ENCODE data around the gene CGB8. TPM values are rescaled to one million over a fixed set of nuclear protein-coding genes. Genes with fewer than 3 reads are reported as not detected.

The CGB8 gene
- total and polyA plus RNA-seq, 4 donors = not detected

DNA sequence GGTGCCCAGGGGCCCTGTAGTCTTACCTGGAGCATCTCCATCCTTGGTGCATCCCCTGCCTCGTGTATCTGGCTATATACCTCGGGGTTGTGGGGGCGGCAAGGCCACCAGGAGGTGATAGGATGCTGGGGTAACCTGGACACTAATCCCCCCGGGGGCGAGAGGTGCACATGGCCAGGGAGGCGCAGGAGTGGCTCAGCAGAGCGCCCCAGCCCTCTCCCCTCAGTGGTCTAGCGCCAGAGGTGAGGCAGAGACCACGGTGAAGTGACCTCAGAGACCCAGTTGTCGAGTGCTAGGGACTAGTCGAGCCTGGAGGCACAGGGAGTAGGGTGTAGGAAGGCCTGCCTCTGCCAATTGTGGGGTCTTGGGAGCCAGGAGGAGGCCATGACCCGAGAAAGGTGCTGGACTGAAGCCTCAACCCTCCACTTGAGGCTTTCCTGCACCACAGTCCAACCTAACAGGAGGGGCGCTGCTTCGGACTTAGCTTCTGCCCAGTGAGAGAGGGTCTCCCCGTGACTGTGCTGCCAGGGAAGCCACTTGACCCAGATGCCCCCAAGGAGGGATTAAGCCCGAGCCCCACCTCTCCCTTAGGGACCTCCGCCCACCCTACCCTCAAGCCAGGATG is 31.8 kb downstream of the CGB8 start, which contains the start of gene LHB:
TSS of gene LHB (minus strand) at position 51 of the 625 bp plus-strand sequence. CDS start at position 41, 10 bp downstream.
- no peak within 1 kb of the TSS for H3K9ac ChIP-seq (ENCODE audit: low read depth in 1 of 2, low read length in 2 of 2)
- peaks cover 5 to 22% (median 16%) of the 10 kb centered on the region in 4 donors for H3K4me1 ChIP-seq (ENCODE audit: control insufficient read depth in 4 of 4, insufficient read depth in 4 of 4, low read length in 3 of 4)
- no peak for TF ChIP-seq ZBTB33 (IDR thresholded peaks at IDR 0.05)
- no peak for TF ChIP-seq REST (IDR thresholded peaks at IDR 0.05)
- no peak for TF ChIP-seq FOXA2 (IDR thresholded peaks at IDR 0.05)
- no peak for TF ChIP-seq EGR1 (IDR thresholded peaks at IDR 0.05; ENCODE audit: low read depth in 2 of 2)
- no peak for TF ChIP-seq RAD21 (IDR thresholded peaks at IDR 0.05)
- TF ChIP-seq, protein P1, sequence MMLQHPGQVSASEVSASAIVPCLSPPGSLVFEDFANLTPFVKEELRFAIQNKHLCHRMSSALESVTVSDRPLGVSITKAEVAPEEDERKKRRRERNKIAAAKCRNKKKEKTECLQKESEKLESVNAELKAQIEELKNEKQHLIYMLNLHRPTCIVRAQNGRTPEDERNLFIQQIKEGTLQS (IDR thresholded peaks at IDR 0.05) = no peak
- no peak for TF ChIP-seq FOXA1 (IDR thresholded peaks at IDR 0.05)
- TF ChIP-seq SP1 (IDR thresholded peaks at IDR 0.05) = no peak
- TF ChIP-seq HNF4A (conservative IDR thresholded peaks at IDR 0.05) = no peak
- TF ChIP-seq GABPA (IDR thresholded peaks at IDR 0.05 in 1 of 2, conservative IDR thresholded peaks at IDR 0.05 in 1 of 2) = no peak
- no peak for TF ChIP-seq TAF1 (conservative IDR thresholded peaks at IDR 0.05)
- no peak for TF ChIP-seq MAX (IDR thresholded peaks at IDR 0.05)
- TF ChIP-seq CTCF (IDR thresholded peaks at IDR 0.05; ENCODE audit: low read depth, low read length, missing input control) = no peak
- H3K4me3 ChIP-seq (ENCODE audit: low read depth in 1 of 3, low read length in 3 of 3) = peak within 1 kb of the TSS in 1 of 3 donors; percentile 50
- no peaks in the 10 kb centered on the region for H3K9me3 ChIP-seq (ENCODE audit: control insufficient read depth in 4 of 4, low read length in 3 of 4)
- peaks cover 3 to 19% (median 5%) of the 10 kb centered on the region in 4 donors for H3K36me3 ChIP-seq (ENCODE audit: control insufficient read depth in 4 of 4, insufficient read depth in 3 of 4, low read depth in 1 of 4, low read length in 3 of 4)
- no peak for DNase-seq (ENCODE audit: low spot score)
- no peak within 1 kb of the TSS for H3K27ac ChIP-seq (ENCODE audit: low read depth in 1 of 2, low read length in 2 of 2)
- H3K27me3 ChIP-seq (ENCODE audit: control insufficient read depth in 4 of 4, insufficient read depth in 4 of 4, low read length in 3 of 4) = no peaks in the 10 kb centered on the region
- 77% methylated on average over 17 of the region's 17 CpGs for WGBS

Data from liver (tissue), 9 donors.